Epithelial cell of esophagus (primary cell): ENCODE data around the gene HECTD2.
A peak's percentile ranks its signal among the peaks of the same experiment; 100 is the strongest.

ENCODE experiments used
- DNase-seq: peaks from one replicate; pipeline ENCODE4 v3.0.0; 2010; ENCODE audit warnings: low read depth
- H3K4me3 ChIP-seq: 2 replicates; pipeline ENCODE4 v1.5.1; 2011; ENCODE audit warnings: mild to moderate bottlenecking, low read length, control low read depth
- TF ChIP-seq, protein P1 (sequence below): IDR thresholded peaks from 2 replicates; pipeline ENCODE4 v1.5.1; 2011; ENCODE audit warnings: low read depth, mild to moderate bottlenecking, low read length, control low read depth, inconsistent platforms; ENCODE audit not compliant: insufficient read depth; ENCODE audit errors: missing control alignments

HECTD2 gene

DNA sequence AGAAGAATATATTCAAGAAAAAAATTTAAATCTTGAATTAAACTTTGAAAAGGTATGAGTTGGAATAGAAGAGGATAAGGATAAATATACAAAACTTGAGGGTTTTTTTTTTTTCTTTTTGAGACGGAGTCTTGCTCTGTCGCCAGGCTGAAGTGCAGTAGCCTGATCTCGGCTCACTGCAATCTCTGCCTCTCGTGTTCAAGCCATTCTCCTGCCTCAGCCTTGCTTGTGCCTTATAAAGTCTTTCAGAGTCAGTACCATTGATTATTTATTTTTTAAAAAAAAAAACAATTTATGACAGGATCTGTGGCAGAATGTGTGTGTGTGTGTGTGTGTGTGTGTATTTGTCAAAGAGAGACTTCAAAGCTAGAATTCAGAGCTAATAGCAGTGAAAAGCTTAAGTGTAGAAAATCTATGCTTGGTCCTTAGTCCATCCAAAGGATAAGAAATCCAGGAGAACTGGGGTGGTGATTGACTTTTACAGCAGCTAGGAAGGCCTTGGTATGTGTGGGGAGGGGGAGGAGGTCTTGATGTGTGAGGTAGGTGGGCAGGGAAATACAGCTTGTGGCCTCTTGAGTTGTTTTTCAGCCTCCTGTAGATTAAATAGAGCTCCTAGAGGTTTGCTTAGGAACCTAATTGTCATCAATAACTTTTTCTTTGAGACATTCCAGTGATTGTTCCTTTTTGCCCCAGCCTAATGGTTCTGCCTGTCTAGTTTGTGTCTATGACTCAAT is 2.4 kb downstream of the HECTD2 start:
- TF ChIP-seq, protein P1, sequence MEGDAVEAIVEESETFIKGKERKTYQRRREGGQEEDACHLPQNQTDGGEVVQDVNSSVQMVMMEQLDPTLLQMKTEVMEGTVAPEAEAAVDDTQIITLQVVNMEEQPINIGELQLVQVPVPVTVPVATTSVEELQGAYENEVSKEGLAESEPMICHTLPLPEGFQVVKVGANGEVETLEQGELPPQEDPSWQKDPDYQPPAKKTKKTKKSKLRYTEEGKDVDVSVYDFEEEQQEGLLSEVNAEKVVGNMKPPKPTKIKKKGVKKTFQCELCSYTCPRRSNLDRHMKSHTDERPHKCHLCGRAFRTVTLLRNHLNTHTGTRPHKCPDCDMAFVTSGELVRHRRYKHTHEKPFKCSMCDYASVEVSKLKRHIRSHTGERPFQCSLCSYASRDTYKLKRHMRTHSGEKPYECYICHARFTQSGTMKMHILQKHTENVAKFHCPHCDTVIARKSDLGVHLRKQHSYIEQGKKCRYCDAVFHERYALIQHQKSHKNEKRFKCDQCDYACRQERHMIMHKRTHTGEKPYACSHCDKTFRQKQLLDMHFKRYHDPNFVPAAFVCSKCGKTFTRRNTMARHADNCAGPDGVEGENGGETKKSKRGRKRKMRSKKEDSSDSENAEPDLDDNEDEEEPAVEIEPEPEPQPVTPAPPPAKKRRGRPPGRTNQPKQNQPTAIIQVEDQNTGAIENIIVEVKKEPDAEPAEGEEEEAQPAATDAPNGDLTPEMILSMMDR, result no peak
- H3K4me3 ChIP-seq, result no peak overlapping the region
- no peak for DNase-seq

DNA sequence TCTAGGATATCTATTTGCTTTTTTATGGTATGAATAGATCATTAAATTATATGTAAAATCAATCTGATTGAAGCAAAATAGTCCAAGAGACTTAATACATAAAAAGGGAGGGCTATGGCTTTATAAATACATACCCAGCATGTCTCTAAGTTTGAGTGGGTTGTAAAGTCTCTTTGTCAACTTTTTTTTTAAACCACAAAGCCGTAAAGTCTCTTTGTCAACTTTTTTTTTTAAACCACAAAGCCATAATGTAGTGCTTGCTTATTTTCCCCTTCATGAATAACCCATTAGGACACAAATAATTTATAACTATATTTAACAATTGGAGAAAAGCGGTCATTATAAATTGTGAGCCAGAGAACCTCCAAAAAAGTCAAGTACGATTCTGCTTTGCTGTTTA is 5.7 kb downstream of the HECTD2 start:
- H3K4me3 ChIP-seq, result no peak overlapping the region
- DNase-seq, result no peak
- TF ChIP-seq, protein P1, result no peak

DNA sequence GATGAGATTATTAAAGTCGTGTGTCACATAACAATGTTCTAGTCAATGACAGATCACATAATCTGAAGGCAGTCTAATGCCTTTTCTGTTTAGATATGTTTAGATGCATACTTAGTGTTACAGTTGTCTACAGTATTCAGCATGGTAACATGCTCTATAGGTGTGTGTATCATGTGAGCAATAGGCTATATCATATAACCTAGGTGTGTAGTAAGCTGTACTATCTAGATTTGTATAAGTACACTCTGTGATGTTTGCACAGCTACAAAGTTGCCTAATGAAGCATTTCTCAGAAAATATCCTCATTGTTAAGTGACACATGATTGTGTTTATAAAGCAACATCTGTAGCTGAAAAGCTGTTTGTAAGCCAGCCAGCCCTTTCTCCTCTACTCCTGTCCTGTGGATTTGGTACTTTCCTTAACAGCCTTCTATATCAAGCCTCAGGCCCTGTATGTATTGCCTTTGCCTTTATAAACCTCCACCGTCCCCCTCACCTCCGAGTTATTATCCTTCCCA is 6.3 kb downstream of the HECTD2 start:
- H3K4me3 ChIP-seq, result no peak overlapping the region
- DNase-seq, result no peak
- TF ChIP-seq, protein P1, result no peak

DNA sequence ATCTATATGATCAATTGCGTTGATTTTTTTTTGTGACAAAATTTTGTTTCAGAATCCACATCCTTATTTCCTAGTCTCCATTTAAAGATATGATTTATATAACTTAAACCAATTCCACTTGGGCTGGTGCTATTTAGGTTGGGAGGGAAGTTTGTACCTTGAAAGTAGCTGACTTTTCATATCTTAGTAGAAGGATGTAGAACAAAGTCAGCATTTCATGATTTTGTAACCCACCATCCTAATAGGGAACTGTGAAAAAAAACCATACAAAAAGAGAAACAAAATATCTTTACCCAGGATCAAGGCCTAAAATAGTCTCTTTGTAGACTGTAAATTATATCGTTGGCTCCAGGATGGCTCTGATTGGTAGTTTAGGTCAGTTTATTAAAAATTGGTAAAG is 8.3 kb downstream of the HECTD2 start:
- TF ChIP-seq, protein P1, result no peak
- no peak overlapping the region for H3K4me3 ChIP-seq
- DNase-seq, result no peak

DNA sequence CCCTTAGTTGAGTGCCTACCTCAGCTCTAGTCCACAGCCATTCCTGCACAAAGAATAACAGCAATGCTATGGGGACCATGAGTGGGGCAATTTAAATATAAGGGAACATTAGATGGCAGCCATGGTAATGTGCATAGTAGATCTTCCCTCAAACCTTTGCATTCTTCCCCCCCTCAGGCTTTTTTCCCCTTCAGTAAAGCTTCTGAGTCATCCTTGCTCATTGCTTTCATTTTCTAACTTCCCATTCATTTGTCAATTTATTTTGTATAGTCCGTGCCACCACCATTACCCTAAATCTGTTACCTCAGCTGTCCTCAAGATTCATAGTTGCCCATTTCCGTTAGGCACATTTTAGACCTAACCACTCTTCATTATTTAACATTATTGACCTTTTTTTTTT is 10.7 kb downstream of the HECTD2 start:
- DNase-seq, result peak; percentile 59
- TF ChIP-seq, protein P1, result no peak
- no peak overlapping the region for H3K4me3 ChIP-seq

DNA sequence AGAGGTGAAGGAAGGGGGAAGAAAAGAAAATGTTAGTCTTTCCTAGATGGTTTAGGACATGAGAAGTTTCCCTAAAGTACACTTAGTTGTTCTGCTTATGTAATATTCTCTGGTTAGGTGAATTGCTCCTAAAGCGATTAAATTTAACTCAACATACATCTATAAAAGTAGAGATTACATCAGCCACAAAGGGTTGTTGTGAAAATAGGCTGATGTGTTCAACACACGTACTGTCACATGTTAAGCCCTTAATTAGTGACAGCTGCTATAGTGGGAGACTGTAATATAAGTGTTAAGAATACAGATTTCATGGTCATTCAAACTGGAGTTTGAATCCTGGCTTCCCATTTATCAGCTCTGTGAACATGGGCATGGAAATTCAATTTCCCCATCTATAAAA is 12.8 kb downstream of the HECTD2 start:
- no peak overlapping the region for H3K4me3 ChIP-seq
- no peak for DNase-seq
- TF ChIP-seq, protein P1, result no peak

DNA sequence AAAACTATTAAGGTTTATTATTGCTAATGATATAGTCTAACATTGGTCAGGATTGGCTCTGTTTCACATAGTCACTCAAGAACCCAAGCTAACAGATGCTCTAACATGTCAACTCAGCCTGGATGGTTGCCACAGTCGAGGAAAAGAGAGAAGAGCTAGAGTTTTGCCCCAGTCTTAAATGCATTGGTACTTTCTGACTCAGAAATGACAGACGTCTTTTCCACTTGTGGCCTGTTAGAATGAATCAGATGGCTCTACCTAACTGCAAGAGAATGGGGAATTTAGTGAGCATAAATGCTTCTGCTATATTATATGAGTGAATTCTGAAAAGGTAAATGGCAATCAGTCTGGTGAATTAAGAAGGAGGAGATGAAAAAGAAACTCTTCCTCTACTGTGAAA is 13.9 kb downstream of the HECTD2 start:
- TF ChIP-seq, protein P1, result no peak
- H3K4me3 ChIP-seq, result no peak overlapping the region
- DNase-seq, result peak; percentile 46
